Astrocyte of the hippocampus (primary cell): Measurements from ENCODE around the gene TSPO2.

Experiments
- DNase-seq: peaks from one replicate; pipeline ENCODE4 v3.0.0; 2011; ENCODE audit warnings: low read depth, low spot score

TSPO2 gene

DNA sequence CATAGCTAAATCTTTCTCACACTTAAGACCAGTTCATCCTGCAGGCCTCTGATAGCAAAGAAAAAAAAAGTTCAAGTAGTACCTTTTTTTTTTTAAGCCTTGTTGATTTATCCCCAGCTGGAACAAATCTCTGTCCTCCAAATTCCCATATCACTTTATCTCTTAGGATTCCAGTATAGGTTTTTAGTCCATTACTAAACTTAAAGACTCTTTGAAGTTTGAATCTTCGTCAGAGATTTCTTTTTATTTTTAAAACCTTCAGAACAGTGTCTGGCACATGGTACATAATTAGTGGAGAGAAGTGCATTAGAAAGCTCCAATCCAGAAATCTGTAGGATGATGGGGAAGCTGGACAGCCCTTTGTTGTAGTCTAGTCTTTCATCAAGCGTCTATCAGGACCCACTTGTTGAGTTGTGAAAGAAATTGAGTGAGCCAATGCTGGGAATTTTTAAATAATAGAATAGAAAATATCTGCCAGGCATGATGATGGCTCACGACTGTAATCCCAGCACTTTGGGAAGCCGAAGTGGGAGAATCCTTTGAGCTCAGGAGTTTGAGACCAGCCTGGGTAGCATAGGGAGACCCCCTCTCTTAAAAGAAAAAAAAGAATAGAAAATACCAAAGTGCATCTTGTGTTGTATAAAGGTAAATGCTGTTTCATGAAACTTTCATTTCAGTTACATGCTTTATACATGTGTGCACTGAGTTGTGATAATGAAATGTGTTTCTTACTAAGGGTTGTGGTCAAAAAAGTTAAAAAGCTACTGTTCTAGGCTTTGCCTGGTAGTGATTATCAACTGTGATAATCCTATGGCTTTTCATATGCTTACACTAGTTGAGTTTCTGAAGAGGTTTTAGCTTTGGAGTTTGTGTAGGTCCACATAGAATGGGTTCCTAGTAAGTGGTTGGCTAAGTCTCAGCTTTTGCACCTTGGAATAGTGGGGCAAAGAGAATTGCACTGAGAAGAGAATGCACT lies 33.7 kb downstream of the TSPO2 start:
- DNase-seq, result no peak

DNA sequence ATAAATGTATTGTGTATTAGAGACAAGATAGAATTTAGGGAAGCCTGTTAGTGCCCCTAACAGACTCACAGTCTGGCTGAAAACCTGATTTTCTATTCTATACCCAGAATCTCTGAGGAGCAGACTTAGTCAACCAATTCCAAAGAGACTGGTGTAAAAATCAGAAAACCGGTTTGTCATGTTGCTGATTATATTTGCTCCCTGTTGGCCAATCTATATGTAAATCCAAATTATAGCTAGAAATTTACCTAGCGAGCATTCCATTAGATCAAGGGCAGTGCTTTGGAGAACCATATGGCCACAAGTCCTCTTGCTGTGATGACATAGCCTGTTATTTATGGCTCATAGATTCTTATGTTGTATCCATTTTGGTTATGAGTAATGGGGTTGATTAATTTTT lies 35.3 kb downstream of the TSPO2 start:
- no peak for DNase-seq

DNA sequence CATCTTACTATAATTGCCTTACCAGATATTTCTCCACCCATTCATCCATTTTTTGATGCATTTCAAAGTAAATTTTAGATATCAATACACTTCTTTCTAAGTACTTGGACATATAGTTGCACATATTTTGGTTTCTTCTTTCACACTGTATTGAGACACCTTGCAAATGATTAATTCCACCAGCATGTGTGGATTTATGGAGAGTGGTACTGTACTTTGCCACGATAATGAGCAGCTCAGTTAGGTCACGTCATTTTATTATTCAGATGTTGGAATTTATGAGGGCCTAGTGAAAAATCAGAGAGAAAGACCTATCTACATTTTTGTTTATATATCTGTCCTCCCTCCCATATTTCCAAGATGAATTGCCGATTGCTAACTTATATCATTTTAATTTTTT lies 35.8 kb downstream of the TSPO2 start:
- DNase-seq, result no peak

DNA sequence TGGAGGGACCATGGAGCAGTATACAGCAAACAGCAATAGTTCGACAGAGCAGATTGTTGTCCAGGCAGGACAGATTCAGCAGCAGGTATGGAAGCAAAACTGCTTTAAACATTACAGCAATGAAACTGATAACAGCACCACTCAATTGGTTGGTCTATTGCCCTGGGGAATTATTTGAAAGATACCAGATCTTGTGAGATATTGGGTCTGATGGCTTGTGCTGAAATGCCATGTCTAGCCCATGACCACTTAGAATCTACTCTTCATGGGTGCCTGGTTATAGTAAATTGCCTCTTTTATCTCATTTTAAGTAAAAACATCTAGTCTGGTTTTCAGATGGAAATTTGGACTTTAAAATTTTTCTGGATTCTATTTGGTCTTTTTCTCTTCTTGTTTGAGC lies 36.8 kb downstream of the TSPO2 start:
- DNase-seq, result no peak

DNA sequence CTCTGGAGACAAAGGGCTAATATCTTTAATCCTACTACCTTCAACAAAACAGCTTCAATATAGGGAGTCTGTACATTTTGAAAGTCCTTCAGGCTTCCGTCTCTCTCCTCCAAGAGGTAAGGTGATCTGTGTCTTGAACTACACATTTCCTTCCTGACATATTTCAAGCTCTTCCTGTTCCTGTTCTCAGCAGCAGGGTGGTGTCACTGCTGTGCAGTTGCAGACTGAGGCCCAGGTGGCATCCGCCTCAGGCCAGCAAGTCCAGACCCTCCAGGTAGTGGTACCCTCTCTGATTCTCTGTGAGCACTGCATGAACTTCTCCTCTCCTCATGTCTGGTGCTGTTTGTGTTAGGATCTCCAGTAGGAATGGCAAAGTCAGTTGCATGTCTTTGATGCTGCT lies 38.4 kb downstream of the TSPO2 start:
- DNase-seq, result no peak

DNA sequence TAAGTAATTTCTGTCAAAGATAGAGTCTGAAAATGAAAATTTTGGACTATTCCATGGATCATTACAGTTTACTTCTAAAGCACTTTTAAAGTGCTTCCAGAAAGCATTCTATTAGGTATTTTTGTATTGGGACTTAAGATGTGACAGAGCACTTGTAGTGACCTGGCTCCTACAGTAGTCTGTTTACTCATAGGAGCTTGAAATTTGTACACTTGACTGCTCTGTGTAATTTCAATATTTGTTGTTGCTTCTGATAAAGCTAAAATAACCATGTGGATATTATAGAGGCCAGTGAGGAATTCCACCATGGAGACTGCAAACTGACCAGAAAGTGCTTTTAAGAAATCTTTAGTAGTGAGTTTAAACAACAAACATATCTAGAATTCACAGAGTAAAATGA lies 40.8 kb downstream of the TSPO2 start:
- no peak for DNase-seq

DNA sequence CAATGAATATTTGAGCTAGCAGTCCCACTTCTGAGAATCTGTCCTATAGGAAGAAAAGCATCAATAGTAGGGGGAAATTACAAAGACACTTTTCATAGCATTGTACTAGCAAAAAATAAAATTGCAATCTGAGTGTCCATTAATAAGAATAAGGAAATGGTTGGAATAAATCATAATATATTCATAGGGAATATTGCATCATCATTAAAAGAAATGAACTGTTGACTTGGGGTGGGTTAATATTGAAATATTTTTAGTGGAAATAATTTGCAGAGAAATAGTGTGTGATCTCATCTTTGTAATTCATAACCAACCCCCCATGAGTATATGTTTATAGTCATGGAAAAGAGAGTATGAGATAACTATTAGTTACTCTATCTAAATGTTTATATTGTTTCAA lies 42.9 kb downstream of the TSPO2 start:
- no peak for DNase-seq

DNA sequence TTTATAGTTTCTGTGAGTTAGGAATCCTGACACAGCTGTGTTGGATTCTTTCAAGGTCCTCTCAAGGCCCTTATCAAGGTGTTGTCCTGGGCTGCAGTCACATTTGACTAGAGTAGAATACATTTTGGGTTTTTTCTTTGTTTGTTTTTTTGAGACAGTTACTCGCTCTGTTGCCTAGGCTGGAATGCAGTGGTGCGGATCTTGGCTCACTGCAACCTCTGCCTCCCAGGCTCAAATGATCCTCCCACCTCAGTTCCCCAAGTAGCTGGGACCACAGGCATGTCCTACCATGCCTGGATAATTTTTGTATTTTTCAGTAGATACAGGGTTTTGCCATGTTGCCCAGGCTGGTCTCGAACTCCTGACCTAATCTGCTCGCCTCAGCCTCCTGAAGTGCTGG lies 46.2 kb downstream of the TSPO2 start:
- DNase-seq, result peak; percentile 68

DNA sequence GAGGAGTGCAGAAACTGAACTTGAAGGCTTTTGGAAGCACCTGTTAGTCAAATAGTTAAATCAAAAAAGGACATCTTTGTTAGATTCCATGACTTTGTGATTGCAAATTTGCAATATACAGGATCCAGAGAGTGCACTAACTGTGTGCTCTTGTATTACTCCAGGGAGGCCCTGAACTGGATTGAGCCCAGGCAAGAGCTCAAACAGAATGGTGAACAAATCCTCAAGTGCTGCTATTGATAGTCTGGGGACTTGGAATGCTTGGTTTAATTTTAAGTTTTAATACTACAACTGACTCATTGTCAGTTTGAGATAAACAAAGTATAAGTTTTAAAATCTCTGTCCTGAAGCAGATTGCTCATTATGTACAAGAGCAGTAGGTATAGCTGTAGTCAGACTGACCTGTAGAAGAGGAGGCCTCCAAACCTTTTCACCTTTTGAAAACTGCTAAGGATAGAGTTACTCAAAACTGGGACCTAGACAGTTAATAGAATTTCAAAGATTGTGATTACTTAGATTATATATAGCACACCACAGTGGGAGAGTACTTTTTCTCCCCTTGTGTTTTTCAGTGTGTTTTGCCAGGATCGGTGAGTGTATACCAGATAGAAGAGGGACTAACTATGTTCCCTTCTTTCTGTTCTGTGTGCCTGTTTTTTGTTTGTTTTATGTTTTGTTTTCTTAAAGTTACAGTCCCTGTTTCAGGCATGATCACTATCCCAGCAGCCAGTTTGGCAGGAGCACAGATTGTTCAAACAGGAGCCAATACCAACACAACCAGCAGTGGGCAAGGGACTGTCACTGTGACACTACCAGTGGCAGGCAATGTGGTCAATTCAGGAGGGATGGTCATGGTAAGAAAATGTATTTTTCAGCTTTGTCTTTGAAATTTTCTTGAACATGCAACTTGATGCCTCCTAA lies 48.8 kb downstream of the TSPO2 start:
- DNase-seq, result no peak

DNA sequence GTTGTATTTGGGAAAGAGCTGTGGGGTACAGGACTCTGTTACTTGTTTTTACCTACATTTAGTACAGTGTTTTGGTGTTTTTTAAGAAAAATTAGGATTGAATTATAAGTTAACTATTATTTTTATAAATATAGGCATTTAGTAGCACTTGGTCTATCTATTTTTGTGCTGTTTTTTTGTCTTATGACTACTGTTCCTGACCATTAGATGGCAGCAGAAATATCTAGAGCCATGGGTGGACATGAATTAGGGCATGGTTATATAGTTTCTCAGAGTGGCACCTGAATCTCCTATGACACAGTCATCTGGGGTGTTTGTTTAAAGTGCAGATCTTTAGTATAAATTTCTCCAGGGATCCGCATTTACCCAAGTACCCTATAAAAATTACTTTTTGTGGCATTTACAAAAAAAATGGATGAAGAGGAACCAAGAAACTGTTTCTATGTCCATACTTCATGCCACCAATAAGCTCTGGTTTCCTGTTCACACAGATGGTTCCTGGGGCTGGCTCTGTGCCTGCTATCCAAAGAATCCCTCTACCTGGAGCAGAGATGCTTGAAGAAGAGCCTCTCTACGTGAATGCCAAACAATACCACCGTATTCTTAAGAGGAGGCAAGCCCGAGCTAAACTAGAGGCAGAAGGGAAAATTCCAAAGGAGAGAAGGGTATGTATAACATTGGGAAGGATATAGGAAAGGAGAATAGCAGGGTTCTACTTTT lies 50.3 kb downstream of the TSPO2 start:
- DNase-seq, result peak; percentile 38

DNA sequence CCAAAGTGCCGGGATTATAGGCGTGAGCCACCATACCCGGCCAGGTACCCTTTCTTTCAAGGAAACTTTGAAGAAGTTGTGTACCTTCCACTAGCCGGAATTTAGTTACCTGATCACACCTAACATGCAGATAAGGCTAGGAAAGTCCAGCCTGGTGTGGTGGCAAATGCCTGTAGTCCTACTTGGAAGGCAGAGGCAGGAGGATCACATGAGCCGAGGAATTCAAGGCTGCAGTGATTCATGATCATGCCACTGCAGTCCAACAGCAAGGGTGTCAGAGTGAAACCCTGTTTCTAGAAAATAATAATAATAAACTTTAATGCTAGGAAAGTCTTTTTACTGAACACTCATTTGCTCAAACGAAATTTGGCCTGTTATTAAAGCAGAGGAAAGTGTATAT lies 51.5 kb downstream of the TSPO2 start:
- DNase-seq, result peak; percentile 40
